DMS 273 (cell line): ENCODE data around the gene SYNJ2.

ENCODE experiments used
- DNase-seq: peaks from one replicate; lab custom pipeline; 2025; ENCODE audit not compliant: unreplicated experiment; lab: John Stamatoyannopoulos, UW

SYNJ2 gene

GRCh38 chr6:158057213-158057987 is 75.7 kb downstream of the SYNJ2 start:
- no peak for DNase-seq

GRCh38 chr6:158058171-158058651 is 76.5 kb downstream of the SYNJ2 start:
- no peak for DNase-seq

- DNase-seq, result no peak
These were observed 77.4 kb downstream of the SYNJ2 start for GRCh38 chr6:158059108-158059507.

- DNase-seq, result peak; percentile 60
These were observed 79.0 kb downstream of the SYNJ2 start for GRCh38 chr6:158060455-158061360.

- DNase-seq, result no peak
These were observed 79.7 kb downstream of the SYNJ2 start for GRCh38 chr6:158061361-158061708.

- no peak for DNase-seq
These were observed 80.2 kb downstream of the SYNJ2 start for GRCh38 chr6:158061709-158062461.

- DNase-seq, result no peak
These were observed 82.1 kb downstream of the SYNJ2 start for GRCh38 chr6:158063736-158064135.

- peak; percentile 24 for DNase-seq
These were observed 83.1 kb downstream of the SYNJ2 start for GRCh38 chr6:158064725-158065251.

GRCh38 chr6:158066136-158066781 is 84.6 kb downstream of the SYNJ2 start:
- peak; percentile 48 for DNase-seq

- no peak for DNase-seq
These were observed 85.9 kb downstream of the SYNJ2 start for GRCh38 chr6:158067436-158068015.

GRCh38 chr6:158068156-158068892 is 86.7 kb downstream of the SYNJ2 start:
- no peak for DNase-seq

- DNase-seq, result peak; percentile 56
These were observed 87.5 kb downstream of the SYNJ2 start for GRCh38 chr6:158068893-158069799.

GRCh38 chr6:158069800-158070195 is 88.1 kb downstream of the SYNJ2 start:
- no peak for DNase-seq

GRCh38 chr6:158070513-158070912 is 88.8 kb downstream of the SYNJ2 start:
- no peak for DNase-seq

- DNase-seq, result no peak
These were observed 89.7 kb downstream of the SYNJ2 start for GRCh38 chr6:158071121-158072082.

GRCh38 chr6:158072083-158072721 is 90.5 kb downstream of the SYNJ2 start:
- DNase-seq, result peak; percentile 74

- no peak for DNase-seq
These were observed 92.1 kb downstream of the SYNJ2 start for GRCh38 chr6:158073776-158074175.
